Measurements from ENCODE around the gene PAH.

GRCh38 chr12:102799229-102799628, 117.8 kb downstream of the PAH start:
- TF ChIP-seq, protein P1, sequence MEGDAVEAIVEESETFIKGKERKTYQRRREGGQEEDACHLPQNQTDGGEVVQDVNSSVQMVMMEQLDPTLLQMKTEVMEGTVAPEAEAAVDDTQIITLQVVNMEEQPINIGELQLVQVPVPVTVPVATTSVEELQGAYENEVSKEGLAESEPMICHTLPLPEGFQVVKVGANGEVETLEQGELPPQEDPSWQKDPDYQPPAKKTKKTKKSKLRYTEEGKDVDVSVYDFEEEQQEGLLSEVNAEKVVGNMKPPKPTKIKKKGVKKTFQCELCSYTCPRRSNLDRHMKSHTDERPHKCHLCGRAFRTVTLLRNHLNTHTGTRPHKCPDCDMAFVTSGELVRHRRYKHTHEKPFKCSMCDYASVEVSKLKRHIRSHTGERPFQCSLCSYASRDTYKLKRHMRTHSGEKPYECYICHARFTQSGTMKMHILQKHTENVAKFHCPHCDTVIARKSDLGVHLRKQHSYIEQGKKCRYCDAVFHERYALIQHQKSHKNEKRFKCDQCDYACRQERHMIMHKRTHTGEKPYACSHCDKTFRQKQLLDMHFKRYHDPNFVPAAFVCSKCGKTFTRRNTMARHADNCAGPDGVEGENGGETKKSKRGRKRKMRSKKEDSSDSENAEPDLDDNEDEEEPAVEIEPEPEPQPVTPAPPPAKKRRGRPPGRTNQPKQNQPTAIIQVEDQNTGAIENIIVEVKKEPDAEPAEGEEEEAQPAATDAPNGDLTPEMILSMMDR (IDR thresholded peaks at IDR 0.05), result no peak
- TF ChIP-seq ZFX (IDR thresholded peaks at IDR 0.05; ENCODE audit: borderline replicate concordance), result no peak
